Activated T-cell treated with anti-CD3 and anti-CD28 coated beads, Interleukin-2, amount 50 U/mL, for 4 hours (primary cell): ENCODE results near the gene APLNR. TPM values are rescaled to one million over a fixed set of nuclear protein-coding genes. Genes with fewer than 3 reads are reported as not detected.
A peak's percentile ranks its signal among the peaks of the same experiment; 100 is the strongest.

ENCODE experiments used
- ATAC-seq, 2 donors: fragments of 200-7000 bp; cut with Tn5 transposase; one replicate each; pipeline ENCODE4 v1.10.0; 2021
- DNase-seq: peaks from one replicate; pipeline ENCODE4 v3.0.0-alpha.2; 2020
- H3K27me3 Mint-ChIP-seq: one replicate; pipeline ENCODE4 v1.8.0; 2021; ENCODE audit warnings: low read depth, mixed read lengths
- H3K36me3 Mint-ChIP-seq: one replicate; pipeline ENCODE4 v1.8.0; 2022; ENCODE audit warnings: mixed read lengths; ENCODE audit not compliant: insufficient read depth
- H3K4me1 Mint-ChIP-seq: one replicate; pipeline ENCODE4 v1.8.0; 2021; ENCODE audit warnings: low read depth, mixed read lengths
- H3K4me3 Mint-ChIP-seq: one replicate; pipeline ENCODE4 v1.8.0; 2021; ENCODE audit warnings: mild to moderate bottlenecking, moderate library complexity, mixed read lengths
- H3K9me3 Mint-ChIP-seq: one replicate; pipeline ENCODE4 v1.8.0; 2021; ENCODE audit warnings: mixed read lengths
- total RNA-seq, 3 donors: library from RNA; stranded (reverse); gene quantifications; one replicate each; pipeline ENCODE4 v1.2.1, GENCODE V29; 2021

Gene APLNR
- total RNA-seq, 3 donors from 2014 or later: not detected

DNA sequence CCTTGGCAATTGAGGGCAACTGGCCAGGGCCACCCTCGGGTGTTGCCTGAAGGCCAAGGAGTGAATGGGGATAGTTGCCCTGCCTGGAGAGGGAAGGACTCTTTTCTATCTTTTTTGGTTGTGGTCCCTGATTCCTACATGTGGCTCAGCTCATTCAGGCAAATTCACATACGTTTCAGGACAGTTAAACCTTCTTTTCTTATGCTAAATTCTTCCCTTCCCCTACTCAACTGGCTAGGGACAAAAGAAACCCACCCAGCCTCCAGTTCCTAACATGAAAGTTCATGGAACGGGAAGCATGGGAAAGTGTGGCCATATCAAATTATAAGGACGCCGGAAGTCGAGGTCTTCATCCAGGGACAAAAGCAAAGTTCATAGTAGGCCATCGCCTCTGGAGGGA, 26.3 kb upstream of the APLNR start:
- no peak overlapping the region for H3K4me3 Mint-ChIP-seq
- H3K4me1 Mint-ChIP-seq: no peaks in the 10 kb centered on the region
- no peak for ATAC-seq
- H3K27me3 Mint-ChIP-seq: peaks cover 17% of the 10 kb centered on the region
- peaks cover 13% of the 10 kb centered on the region for H3K9me3 Mint-ChIP-seq
- no peaks in the 10 kb centered on the region for H3K36me3 Mint-ChIP-seq
- DNase-seq: no peak

DNA sequence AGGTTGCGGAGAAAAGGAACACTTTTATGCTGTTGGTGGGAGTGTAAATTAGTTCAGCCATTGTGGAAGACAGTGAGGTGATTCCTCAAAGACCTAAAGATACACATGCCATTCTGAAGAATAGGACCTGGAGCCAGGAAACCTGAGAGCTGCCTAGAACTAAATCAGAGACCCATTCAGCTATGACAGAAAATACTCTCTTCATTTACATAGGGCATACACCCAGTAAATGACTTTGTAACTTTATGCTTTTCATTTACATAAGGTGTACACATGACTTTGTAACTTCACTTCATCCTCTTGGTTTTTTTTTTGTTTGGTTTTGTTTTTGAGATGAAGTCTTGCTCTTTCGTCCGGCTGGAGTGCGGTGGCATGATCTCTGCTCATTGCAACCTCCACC, 25.1 kb upstream of the APLNR start:
- ATAC-seq (no peak), DNase-seq (no peak)
- H3K9me3 Mint-ChIP-seq: peaks cover 10% of the 10 kb centered on the region
- H3K4me3 Mint-ChIP-seq: no peak overlapping the region
- H3K4me1 Mint-ChIP-seq: no peaks in the 10 kb centered on the region
- peaks cover 14% of the 10 kb centered on the region for H3K27me3 Mint-ChIP-seq
- no peaks in the 10 kb centered on the region for H3K36me3 Mint-ChIP-seq

DNA sequence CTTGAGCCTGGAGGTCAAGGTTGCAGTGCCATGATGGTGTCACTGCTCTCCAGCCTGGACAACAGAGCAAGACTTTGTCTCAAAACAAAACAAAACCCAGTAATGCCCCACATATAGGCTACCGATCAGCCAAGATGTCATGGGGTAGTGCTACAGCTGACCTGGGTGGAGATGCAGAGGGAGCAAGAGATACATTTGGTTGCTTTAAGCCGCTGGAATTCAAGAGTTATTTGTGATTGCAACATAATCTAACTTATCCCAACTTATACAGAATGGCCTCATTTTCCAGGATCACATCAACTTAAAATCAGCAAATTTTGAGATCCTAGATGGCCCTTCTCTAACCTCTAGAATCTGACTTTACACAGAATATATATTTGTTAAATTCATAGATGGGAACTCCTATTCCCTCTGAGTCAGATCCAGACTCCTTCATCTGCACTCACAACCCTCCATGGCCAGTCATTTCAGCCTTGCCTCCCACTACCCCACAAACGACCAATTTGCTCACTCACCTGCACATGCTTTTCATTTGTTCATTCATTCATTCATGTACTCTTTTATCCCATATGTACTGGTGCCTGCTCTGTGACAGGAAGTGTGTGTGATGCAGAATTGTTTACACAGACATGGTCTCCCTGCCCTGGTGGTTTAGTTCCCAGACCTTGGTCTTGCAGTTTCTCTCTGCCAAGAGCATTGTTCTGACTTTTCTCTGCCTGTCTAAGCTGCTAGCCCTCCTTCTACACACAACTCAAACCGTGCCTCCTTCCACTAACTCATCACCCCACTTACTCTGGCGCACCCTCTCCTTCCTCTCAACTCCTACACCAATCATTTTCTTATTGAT, 24.1 kb upstream of the APLNR start:
- peaks cover under 1% of the 10 kb centered on the region for H3K36me3 Mint-ChIP-seq
- ATAC-seq (no peak), DNase-seq (no peak)
- H3K27me3 Mint-ChIP-seq: peaks cover 17% of the 10 kb centered on the region
- H3K4me3 Mint-ChIP-seq: no peak overlapping the region
- peaks cover 15% of the 10 kb centered on the region for H3K9me3 Mint-ChIP-seq
- H3K4me1 Mint-ChIP-seq: no peaks in the 10 kb centered on the region

DNA sequence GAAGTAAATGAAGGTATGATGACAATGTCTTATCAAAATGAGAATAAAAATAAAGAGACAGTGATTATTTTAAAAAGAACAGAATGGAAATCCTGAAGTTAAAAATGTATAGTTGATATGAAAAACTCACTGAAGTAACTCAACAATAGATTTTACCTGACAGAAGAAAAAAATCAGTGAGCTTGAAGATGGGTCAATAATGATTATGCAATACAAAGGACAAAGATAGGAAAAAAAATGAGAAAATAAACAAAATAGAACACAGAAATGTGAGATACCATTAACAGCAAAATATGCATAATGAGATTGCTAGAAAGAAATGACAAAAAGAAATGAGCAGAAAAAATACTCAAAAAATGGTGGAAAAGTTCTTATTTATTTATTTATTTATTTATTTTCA, 19.1 kb upstream of the APLNR start:
- peaks cover 2% of the 10 kb centered on the region for H3K36me3 Mint-ChIP-seq
- ATAC-seq: no peak
- peaks cover 9% of the 10 kb centered on the region for H3K9me3 Mint-ChIP-seq
- H3K27me3 Mint-ChIP-seq: peaks cover 39% of the 10 kb centered on the region
- no peaks in the 10 kb centered on the region for H3K4me1 Mint-ChIP-seq
- H3K4me3 Mint-ChIP-seq: no peak overlapping the region
- DNase-seq: no peak

DNA sequence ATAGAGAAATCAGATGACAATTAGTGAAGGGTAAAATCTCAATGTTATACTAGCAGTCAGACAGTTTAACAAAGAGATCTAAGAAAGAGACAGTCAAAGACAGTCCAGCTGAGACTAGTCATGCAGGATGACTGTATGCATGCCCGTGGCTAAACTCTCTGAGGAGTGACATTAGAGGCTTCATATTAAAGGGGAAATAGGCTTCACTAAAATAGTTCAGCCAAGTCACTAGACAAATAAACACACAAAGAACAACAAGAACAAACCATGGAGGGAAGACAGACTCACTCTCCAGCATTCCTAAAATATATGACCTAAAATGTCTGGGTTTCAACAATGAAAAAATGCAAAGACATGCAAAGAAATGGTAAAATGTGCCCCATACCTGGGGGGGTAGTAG, 18.6 kb upstream of the APLNR start:
- Mint-ChIP-seq H3K36me3 (peaks cover 2% of the 10 kb centered on the region), H3K9me3 (peaks cover 9% of the 10 kb centered on the region), H3K27me3 (peaks cover 44% of the 10 kb centered on the region), H3K4me3 (no peak overlapping the region), H3K4me1 (no peaks in the 10 kb centered on the region)
- DNase-seq: no peak
- no peak for ATAC-seq

DNA sequence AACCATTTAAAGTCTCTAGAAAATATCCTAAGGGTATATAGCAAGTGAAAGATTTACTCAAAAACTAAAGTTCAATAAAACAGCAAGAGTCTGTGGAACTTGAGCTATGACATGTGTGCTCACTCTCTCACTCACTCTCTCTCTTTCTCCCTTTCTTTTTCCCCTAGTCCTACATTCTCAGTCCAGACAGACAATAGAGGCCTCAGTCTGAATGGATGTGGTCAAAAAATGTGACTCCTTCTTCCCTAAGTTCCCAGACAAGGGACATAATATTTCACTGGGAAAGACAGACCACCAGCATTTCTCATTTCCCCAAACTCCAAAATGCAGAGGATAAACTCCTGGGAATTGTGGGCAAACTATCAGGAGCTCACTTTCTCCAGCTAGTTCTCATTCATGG, 17.6 kb upstream of the APLNR start:
- Mint-ChIP-seq H3K27me3 (peaks cover 49% of the 10 kb centered on the region), H3K36me3 (peaks cover 2% of the 10 kb centered on the region), H3K4me3 (no peak overlapping the region), H3K9me3 (peaks cover 9% of the 10 kb centered on the region), H3K4me1 (no peaks in the 10 kb centered on the region)
- DNase-seq: no peak
- no peak for ATAC-seq

DNA sequence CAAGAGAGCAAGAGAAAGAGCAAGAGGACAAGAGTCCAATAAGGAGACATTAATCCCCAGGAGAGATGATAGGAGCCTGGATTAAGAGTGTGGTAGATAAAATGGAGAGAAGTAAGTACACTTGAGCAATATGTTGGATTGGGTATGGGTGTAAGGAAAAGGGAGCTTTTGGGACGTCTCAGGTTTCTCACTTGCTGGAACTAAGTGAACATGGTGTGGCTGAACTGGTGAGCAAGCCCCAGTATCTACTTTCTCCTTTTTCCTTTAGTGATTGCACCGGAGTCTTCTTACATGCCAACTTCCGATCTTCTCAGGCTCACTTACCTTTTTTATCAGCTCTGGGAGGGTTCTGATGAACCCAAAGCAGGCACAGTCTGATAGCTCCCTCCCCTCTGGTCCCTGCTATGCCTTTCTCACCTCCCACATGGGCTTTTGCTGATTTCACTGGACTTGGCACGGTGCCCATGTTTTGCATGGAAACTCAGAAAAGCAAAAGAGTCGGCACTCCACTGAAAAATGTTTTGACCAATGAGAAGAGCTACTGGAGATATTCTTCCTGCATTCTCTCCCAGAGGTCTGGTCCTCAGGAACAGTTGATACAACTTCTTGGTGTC, 14.5 kb upstream of the APLNR start:
- H3K4me3 Mint-ChIP-seq: no peak overlapping the region
- DNase-seq (no peak), ATAC-seq (no peak)
- peaks cover 46% of the 10 kb centered on the region for H3K27me3 Mint-ChIP-seq
- H3K9me3 Mint-ChIP-seq: peaks cover 5% of the 10 kb centered on the region
- H3K4me1 Mint-ChIP-seq: no peaks in the 10 kb centered on the region
- peaks cover 2% of the 10 kb centered on the region for H3K36me3 Mint-ChIP-seq

DNA sequence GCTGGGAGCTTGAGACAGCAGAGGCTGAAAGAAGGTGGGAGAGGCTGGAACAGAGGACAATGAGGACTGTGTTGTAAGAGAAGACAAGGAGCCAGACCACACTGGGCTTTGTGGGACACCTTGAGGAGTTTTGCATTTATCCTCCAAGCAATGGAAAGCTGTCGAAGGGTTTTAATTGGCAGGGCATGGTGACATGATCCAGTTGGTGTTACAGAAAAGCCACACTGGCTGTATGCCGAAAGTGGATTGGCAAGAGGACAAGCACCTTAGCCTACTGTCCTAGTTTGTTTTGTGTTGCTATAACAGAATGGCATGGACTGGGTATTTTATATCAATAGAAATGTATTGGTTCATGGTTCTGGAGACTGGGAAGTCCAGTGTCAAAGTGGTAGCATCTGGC, 14.0 kb upstream of the APLNR start:
- Mint-ChIP-seq H3K27me3 (peaks cover 44% of the 10 kb centered on the region), H3K36me3 (no peaks in the 10 kb centered on the region), H3K9me3 (peaks cover 1% of the 10 kb centered on the region), H3K4me3 (no peak overlapping the region), H3K4me1 (no peaks in the 10 kb centered on the region)
- DNase-seq (no peak), ATAC-seq (no peak)

DNA sequence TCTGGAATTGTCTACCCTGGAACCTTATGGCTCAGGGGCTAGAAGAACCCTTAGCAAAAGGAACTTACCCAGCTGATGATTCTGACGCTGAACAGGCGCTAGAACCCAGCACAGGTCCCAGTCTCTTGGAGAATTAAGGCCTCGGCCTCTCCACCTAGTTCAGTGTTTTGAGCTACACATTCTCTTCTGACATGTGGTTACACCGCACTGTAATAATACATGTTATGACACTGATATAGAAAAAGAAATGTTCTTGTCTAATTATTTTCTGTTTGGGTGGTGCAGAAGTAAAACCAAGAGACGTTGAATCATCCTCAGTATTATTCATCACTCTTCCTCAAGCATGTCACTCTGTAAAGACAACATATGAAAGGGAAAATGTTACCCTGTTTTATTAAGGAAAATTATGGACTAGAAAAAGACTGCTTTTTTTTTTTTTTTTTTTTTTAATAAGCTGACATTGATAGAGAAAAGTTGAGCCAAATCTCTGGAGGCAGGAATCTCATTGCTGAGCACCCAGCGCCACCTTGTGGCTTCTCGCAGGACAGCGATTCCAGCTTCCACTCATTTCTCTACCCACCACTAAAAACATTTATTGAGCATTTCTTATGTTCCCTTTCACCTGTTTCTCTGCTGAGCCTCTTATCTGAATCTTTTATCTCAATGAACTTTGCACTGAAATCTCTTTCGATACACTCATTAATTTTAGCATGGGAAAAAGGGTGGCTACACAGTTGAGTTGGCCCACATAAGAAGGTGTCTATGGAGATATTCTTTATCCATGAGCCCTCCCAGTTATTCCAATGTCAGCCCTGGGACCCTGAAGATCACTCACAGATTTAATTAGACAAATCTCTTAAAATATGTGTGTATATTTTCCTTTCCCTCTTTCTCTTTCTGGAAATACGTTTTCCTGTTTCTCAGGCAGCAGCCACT, 12.6 kb upstream of the APLNR start:
- ATAC-seq (peak; percentile 81 to 86), DNase-seq (peak; percentile 18)
- no peaks in the 10 kb centered on the region for H3K36me3 Mint-ChIP-seq
- peaks cover 33% of the 10 kb centered on the region for H3K27me3 Mint-ChIP-seq
- H3K4me1 Mint-ChIP-seq: peaks cover 3% of the 10 kb centered on the region
- no peak overlapping the region for H3K4me3 Mint-ChIP-seq
- H3K9me3 Mint-ChIP-seq: no peaks in the 10 kb centered on the region

DNA sequence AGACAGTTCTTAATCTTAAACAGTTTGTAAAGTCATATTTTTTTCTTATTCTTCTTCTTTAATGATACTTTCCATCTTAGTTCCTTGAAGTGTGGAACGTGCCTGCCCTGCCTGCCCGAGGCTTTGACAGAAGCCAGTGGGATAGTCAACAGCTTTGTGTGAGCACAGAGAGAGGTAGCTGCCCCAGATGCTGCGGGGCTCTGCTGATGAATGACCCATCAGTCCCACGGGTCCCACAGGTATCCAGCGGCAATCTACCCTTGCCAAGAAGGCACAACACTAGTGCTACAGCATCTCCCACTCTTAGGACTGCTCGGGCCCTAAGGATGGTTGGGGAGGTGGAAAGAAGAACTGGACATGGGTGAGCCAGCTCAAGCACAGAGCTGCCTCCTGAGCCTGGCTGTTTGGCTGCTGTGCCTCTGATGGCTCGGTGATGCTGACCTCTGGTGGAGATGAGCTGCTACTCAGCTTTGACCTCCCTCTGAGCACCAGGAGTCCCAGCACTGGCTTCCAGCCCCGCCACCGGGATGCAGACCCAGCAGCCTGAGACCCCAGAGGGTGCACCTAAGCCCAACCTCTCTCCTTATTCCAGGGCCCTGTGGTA, 11.8 kb upstream of the APLNR start:
- no peaks in the 10 kb centered on the region for H3K9me3 Mint-ChIP-seq
- peak; percentile 29 to 51 for ATAC-seq
- no peaks in the 10 kb centered on the region for H3K36me3 Mint-ChIP-seq
- H3K27me3 Mint-ChIP-seq: peaks cover 29% of the 10 kb centered on the region
- no peak for DNase-seq
- peaks cover 6% of the 10 kb centered on the region for H3K4me1 Mint-ChIP-seq
- no peak overlapping the region for H3K4me3 Mint-ChIP-seq

DNA sequence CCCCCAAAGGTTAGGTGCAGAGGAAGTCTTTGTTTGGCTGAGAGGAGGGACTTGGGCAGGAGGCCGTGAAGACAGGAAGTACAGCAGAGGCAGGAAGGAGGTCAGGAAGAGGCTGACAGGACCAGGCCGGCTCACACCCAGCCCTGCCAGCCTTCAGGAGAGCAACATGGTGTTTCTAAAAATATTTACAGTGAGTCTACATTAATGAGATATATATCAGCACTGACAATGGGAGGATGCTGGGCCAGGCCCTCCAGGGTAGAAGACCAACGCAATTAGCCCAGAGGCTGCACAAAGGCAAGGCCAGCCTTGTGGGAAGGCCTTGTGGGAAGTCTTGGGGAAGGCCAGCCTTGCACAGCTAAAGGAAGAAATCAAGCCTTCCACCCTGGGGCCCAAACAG, 7.9 kb upstream of the APLNR start:
- H3K9me3 Mint-ChIP-seq: no peaks in the 10 kb centered on the region
- H3K4me1 Mint-ChIP-seq: peaks cover 6% of the 10 kb centered on the region
- no peaks in the 10 kb centered on the region for H3K36me3 Mint-ChIP-seq
- no peaks in the 10 kb centered on the region for H3K27me3 Mint-ChIP-seq
- H3K4me3 Mint-ChIP-seq: no peak overlapping the region
- DNase-seq (no peak), ATAC-seq (no peak)

DNA sequence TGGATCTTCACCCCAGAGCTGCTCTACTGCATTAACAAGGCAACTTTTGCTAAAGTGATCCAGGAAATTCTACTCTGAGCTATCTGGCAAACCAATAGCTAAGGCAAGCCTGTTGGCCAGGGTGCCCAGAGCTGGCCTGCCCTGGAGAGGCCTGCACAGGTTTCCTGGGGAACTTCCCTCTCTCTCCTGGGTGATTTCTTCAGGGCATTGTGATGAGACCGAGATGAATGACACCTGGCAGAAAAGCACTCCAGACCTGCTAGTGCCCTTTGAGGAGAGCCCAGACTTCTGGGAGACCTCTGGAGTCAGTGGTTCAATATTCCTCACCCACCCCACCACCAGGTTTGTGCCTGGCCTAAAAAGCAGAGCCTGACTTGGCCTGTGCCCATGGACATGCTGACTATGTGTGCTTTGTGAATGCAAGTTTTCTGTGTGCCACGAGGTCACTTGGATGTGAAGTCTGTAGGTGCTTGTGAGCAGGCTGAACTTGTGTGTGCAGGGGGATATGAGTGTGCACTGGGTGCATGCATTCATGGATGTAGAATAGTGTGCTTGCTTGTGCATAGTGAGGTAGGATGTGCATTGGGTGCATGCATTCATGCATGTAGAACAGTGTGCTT, 4.4 kb upstream of the APLNR start:
- Mint-ChIP-seq H3K4me1 (peaks cover 6% of the 10 kb centered on the region), H3K4me3 (no peak overlapping the region), H3K36me3 (no peaks in the 10 kb centered on the region), H3K9me3 (no peaks in the 10 kb centered on the region), H3K27me3 (peaks cover 15% of the 10 kb centered on the region)
- DNase-seq (no peak), ATAC-seq (no peak)

DNA sequence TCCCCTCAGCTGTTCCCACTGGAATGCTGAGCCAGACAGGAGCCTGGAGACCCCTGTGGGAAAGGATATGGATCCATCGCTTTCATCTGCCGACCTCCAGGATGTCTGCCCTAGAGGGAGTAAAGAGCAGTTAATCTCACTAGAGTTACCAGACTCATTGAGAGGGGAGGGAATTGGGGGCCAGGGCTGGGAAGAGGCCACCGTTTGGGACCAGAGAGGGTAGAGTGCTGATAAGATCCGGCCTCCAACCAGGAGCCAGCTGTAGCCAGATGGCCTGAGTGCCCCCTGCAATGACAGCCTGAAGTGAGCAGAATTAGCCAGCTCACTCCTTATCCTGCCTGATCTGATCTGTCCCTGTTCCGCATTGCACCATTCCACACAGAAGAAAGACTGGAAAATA, 3.7 kb upstream of the APLNR start:
- DNase-seq (no peak), ATAC-seq (no peak)
- H3K27me3 Mint-ChIP-seq: peaks cover 21% of the 10 kb centered on the region

DNA sequence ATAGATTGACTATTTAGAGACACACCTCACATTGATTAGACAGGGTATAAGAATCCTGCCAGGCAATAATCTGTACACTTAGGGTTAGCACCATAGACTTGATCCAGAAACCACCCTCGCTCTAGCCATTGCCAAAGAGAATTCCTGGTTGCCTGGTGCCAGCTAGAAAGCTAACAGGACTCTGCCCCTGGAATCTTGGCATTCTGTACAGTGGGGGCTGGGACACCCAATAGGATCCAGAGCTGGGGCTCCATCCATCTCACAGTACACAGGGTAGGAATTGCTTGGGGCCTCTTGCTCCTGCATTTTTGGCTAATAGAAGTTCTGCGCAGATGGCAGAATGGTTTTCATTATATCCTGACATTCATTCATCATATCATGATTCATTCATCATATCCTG, 3.0 kb upstream of the APLNR start:
- Mint-ChIP-seq H3K4me3 (no peak overlapping the region), H3K36me3 (no peaks in the 10 kb centered on the region), H3K9me3 (no peaks in the 10 kb centered on the region), H3K27me3 (peaks cover 28% of the 10 kb centered on the region), H3K4me1 (peaks cover 6% of the 10 kb centered on the region)
- ATAC-seq: no peak
- no peak for DNase-seq

More for the DNA sequence above, 3.7 kb upstream of the APLNR start:
- H3K4me3 Mint-ChIP-seq: no peak overlapping the region
- peaks cover 6% of the 10 kb centered on the region for H3K4me1 Mint-ChIP-seq
- no peaks in the 10 kb centered on the region for H3K9me3 Mint-ChIP-seq
- no peaks in the 10 kb centered on the region for H3K36me3 Mint-ChIP-seq
